Esophagus muscularis mucosa (tissue), 2 donors: ENCODE data around the gene TAX1BP3.

ENCODE experiments used
- POLR2A ChIP-seq: fragments of 450-650 bp; IDR thresholded peaks from one replicate; pipeline ENCODE4 v1.6.1; 2017; ENCODE audit warnings: antibody characterized with exemption, moderate library complexity, mild to moderate bottlenecking, low read depth
- POLR2AphosphoS5 ChIP-seq, 2 donors: sonication (generic); formaldehyde crosslinking; IDR thresholded peaks; one replicate each; pipeline ENCODE4 v1.6.1; 2017; ENCODE audit warnings: antibody characterized with exemption in 2 of 2

DNA sequence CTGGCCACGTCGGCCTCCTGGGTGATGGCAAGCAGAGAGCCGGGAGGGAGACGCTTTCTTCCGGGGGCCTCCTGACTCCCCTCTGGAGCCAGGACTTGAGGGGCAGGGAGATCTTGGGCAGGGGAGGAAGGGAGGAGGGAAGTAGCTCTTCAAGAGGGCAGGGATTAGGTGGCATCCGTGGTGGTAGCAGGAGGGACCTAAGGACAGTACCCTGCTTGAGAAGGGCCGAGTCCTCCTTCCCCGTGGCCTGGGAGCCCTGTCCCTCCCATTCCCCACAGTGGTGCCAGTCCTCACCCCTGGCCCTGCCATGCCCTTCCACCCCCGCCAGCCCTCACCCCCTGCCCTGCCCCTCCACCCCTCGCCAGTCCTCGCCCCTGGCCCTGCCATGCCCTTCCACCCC is 12.6 kb downstream of the TAX1BP3 start:
- TF ChIP-seq POLR2AphosphoS5 (IDR thresholded peaks at IDR 0.05) (no peak), POLR2A (no peak)
